ENCODE data around the gene AKT3.

The AKT3 gene

GRCh38 chr1:243482141-243483022, 367.7 kb downstream of the AKT3 start:
- no peak for DNase-seq

GRCh38 chr1:243481101-243481500, 368.9 kb downstream of the AKT3 start:
- no peak for DNase-seq

- DNase-seq: no peak
These were observed 372.2 kb downstream of the AKT3 start for GRCh38 chr1:243477731-243478290.

- DNase-seq: no peak
These were observed 374.1 kb downstream of the AKT3 start for GRCh38 chr1:243475966-243476365.

GRCh38 chr1:243474906-243475305, 375.1 kb downstream of the AKT3 start:
- no peak for DNase-seq

GRCh38 chr1:243474136-243474881, 375.7 kb downstream of the AKT3 start:
- DNase-seq: no peak

GRCh38 chr1:243473227-243474135, 376.6 kb downstream of the AKT3 start:
- no peak for DNase-seq

GRCh38 chr1:243471754-243472745, 378.0 kb downstream of the AKT3 start:
- no peak for DNase-seq

- DNase-seq: no peak
These were observed 378.9 kb downstream of the AKT3 start for GRCh38 chr1:243471026-243471685.

GRCh38 chr1:243470502-243470901, 379.5 kb downstream of the AKT3 start:
- DNase-seq: no peak

- no peak for DNase-seq
These were observed 380.5 kb downstream of the AKT3 start for GRCh38 chr1:243469497-243469896.

GRCh38 chr1:243465738-243466137, 384.3 kb downstream of the AKT3 start:
- DNase-seq: no peak

- DNase-seq: no peak
These were observed 385.0 kb downstream of the AKT3 start for GRCh38 chr1:243465081-243465480.

- DNase-seq: no peak
These were observed 386.9 kb downstream of the AKT3 start for GRCh38 chr1:243462929-243463697.

- DNase-seq: no peak
These were observed 388.3 kb downstream of the AKT3 start for GRCh38 chr1:243461700-243462099.

GRCh38 chr1:243459059-243459458, 391.0 kb downstream of the AKT3 start:
- no peak for DNase-seq

GRCh38 chr1:243457363-243457982, 392.6 kb downstream of the AKT3 start:
- DNase-seq: no peak

GRCh38 chr1:243455760-243456651, 394.0 kb downstream of the AKT3 start:
- no peak for DNase-seq
